Bronchial epithelial cell (primary cell): ENCODE measurements around the gene TOM1L2. TPM values are rescaled to one million over a fixed set of nuclear protein-coding genes. Genes with fewer than 3 reads are reported as not detected.

ENCODE experiments used
- DNase-seq: peaks from one replicate; pipeline ENCODE4 v3.0.0-alpha.2; 2010; ENCODE audit warnings: low read depth
- FAIRE-seq: peaks from 2 replicates; lab custom pipeline; 2011; peaks lifted over from hg19 to GRCh38; lab: Jason Lieb, UNC
- H3K27me3 ChIP-seq: 2 replicates; pipeline ENCODE4 v1.5.1; 2011; ENCODE audit warnings: low read length; ENCODE audit not compliant: control insufficient read depth, insufficient read depth
- H3K36me3 ChIP-seq: 2 replicates; pipeline ENCODE4 v1.5.1; 2011; ENCODE audit warnings: low read length; ENCODE audit not compliant: control insufficient read depth, insufficient read depth
- H3K4me3 ChIP-seq: 2 replicates; pipeline ENCODE4 v1.5.1; 2011; ENCODE audit warnings: mild to moderate bottlenecking, low read depth, low read length, control low read depth
- CTCF ChIP-seq: IDR thresholded peaks from 2 replicates; pipeline ENCODE4 v1.5.1; 2011; ENCODE audit warnings: mild to moderate bottlenecking, moderate library complexity, low read length, control low read depth, inconsistent platforms; ENCODE audit not compliant: insufficient read depth, severe bottlenecking
- total RNA-seq: library from RNA; depleted of rRNA; stranded (reverse); fragments of >200 nt; gene quantifications from 2 replicates; pipeline ENCODE4 v1.2.1, GENCODE V29; 2014

The TOM1L2 gene
- total RNA-seq, 1 donor from 2014 or later, result 12.4 TPM

GRCh38 chr17:17994271-17995069 lies 22.3 kb upstream of the TOM1L2 start:
- Histone ChIP-seq H3K27me3 (no peaks in the 10 kb centered on the region), H3K4me3 (no peak overlapping the region), H3K36me3 (no peaks in the 10 kb centered on the region)
- peak; percentile 31 for TF ChIP-seq CTCF
- DNase-seq (no peak), FAIRE-seq (no peak)

- DNase-seq (no peak), FAIRE-seq (no peak)
- Histone ChIP-seq H3K4me3 (no peak overlapping the region), H3K36me3 (no peaks in the 10 kb centered on the region), H3K27me3 (no peaks in the 10 kb centered on the region)
- TF ChIP-seq CTCF, result no peak
Observed at GRCh38 chr17:17993852-17994251, 21.7 kb upstream of the TOM1L2 start.

- no peak for DNase-seq
- Histone ChIP-seq H3K36me3 (no peaks in the 10 kb centered on the region), H3K27me3 (no peaks in the 10 kb centered on the region), H3K4me3 (no peak overlapping the region)
- no peak for TF ChIP-seq CTCF
- FAIRE-seq, result no peak
Observed at GRCh38 chr17:17993366-17993765, 21.2 kb upstream of the TOM1L2 start.

- TF ChIP-seq CTCF, result no peak
- Histone ChIP-seq H3K27me3 (no peaks in the 10 kb centered on the region), H3K4me3 (no peak overlapping the region), H3K36me3 (no peaks in the 10 kb centered on the region)
- DNase-seq (peak; percentile 25), FAIRE-seq (peak; percentile 28)
Observed at GRCh38 chr17:17990282-17990681, 18.1 kb upstream of the TOM1L2 start.

- Histone ChIP-seq H3K4me3 (no peak overlapping the region), H3K27me3 (no peaks in the 10 kb centered on the region), H3K36me3 (no peaks in the 10 kb centered on the region)
- FAIRE-seq (no peak), DNase-seq (no peak)
- no peak for TF ChIP-seq CTCF
Observed at GRCh38 chr17:17989618-17990017, 17.4 kb upstream of the TOM1L2 start.
